Breast epithelium (tissue), 3 donors: ENCODE results near the gene SLC23A2.

Source experiments
- CTCF ChIP-seq, 3 donors: fragments of 450-650 bp; IDR thresholded peaks; one replicate each; pipeline ENCODE4 v1.5.1; 2016 to 2017; ENCODE audit warnings: antibody characterized with exemption in 3 of 3, mild to moderate bottlenecking in 3 of 3, moderate library complexity in 3 of 3
- POLR2A ChIP-seq: fragments of 450-650 bp; IDR thresholded peaks from one replicate; pipeline ENCODE4 v1.6.1; 2016; ENCODE audit warnings: antibody characterized with exemption, mild to moderate bottlenecking, moderate library complexity

GRCh38 chr20:4926531-4927156 is 74.7 kb downstream of the SLC23A2 start:
- TF ChIP-seq CTCF (IDR thresholded peaks at IDR 0.05), result no peak
- no peak for TF ChIP-seq POLR2A
